GM21367 (cell line): Measurements from ENCODE around the gene ALG14.

Source experiments
- ATAC-seq: cut with Tn5 transposase; IDR thresholded peaks from one replicate; pipeline ENCODE4 v1.9.1; 2021; ENCODE audit not compliant: unreplicated experiment

Gene ALG14

DNA sequence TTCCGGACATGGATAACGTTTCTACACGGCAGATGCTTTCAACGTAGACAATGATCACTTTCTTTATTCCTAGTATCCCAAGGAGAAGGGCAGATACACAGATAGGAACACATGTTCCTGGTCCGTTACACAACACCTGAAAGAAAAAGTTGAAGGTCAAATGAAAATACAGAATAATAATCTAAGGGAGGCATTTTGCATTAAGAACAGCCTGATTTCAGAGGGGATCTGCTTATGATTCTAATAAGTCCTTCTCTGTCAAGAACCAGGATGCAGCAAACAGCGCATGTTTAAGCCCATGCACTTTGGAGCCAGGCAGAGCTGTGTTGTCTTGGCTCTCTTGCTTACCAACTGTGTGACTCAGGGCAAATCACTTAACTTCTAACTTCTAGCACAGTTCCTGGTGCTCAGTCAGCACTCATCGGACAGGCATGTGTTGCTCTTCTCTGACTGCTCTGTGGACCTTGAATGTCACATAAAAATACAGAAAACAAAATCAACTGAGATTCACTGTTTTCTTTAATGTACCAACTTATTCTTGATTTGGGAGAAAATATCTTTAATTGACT lies 89.5 kb downstream of the ALG14 start:
- no peak for ATAC-seq

GRCh38 chr1:94982398-94982797 lies 90.4 kb downstream of the ALG14 start:
- no peak for ATAC-seq

DNA sequence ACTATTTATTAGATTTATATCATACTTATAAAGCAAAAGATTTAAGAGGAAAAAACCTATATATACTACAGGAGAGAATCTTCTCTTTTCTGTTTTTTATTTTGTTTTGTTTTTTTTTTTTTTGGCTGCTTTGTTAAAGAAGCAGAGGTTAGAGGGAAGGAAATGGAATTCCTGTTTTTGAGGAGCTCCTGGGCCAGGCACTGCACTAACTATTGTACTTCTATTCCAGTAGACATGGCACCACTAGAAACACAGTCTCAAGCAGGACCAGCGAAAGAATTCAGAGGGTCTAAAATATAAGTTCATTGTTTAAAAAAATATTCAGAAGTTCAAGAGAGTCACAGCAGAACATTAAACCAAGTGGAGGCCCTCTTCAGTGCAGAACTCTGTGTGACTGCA lies 91.2 kb downstream of the ALG14 start:
- no peak for ATAC-seq

DNA sequence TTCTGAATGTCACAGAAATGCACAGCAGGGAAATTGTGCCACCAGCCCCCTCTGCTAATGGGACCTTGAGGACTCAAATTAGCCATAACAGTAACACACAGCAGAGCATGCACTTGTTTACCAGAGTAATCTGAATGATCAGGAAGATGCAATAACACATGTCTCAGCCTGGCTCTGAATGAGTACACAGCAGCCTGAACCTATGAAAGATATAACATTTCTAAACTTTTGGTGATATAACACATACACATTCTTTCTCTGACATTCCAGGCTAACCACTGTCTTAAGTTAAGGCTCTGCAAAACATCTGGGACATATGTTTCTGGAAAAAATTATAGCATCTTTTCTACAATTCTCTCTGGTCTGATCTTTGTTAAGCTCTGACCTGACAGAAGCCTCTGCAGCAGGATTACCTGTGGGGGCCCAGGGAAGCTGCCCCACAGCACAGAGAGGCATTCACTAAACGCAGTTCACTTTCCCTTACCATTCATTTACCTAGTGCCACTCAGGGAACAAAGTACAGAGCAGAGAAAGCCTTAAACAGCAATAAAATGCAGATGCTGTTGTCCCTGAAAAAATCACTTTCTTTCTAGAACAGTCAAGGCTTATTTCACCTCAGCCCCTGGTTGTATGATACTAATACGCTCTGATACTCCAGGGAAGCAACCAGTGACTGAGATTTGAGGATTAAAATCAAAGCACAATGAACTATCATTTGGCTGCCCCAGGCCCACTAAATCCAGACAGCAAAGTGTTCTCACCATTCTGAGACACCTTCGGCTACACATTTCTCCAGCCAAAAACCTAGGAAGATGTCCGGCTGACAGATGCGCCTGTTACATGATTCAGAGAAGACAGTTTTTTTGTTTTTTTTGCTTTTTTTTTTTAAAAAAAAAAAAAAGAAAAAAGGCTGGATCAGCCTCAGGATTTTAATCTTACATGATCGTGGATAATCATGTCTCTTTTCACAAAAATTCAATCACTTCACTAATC lies 91.9 kb downstream of the ALG14 start:
- ATAC-seq: no peak

- ATAC-seq: no peak
Observed at GRCh38 chr1:94979656-94980581, 92.8 kb downstream of the ALG14 start.

DNA sequence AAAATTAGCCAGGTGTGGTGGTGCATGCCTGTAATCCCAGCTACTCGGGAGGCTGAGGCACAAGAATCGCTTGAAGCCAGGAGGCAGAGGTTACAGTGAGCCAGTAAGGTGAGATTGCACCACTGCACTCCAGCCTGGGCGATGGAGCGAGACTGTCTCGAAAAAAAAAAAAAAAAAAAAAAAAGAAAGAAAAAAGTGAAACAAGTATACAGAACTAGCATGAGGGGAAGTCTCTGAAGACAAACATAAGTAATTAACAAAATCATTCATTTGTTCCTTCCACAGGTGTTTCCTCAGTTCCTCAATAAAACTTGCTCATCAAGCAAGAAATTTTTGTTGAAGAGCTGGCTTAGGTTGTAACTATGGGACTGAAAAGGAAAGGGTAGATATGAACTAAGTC lies 93.6 kb downstream of the ALG14 start:
- ATAC-seq: no peak

DNA sequence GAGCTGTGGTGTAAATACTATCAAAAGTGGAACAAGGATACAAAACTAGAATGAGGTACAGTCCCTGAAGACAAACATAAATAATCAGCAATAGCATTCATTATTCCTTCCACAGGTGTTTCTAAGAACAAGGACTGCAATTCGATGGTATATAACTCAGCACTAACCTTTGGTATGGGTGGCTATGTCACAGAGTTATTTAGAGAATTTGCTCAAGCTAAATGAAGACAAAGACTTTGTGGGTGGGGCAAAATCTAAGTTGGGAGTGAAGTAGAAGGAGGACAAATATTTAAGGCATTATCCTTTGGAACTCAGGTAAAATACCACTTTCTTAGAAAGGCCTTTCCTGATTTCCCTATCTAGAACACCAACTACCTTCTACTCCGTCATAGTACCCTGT lies 94.3 kb downstream of the ALG14 start:
- ATAC-seq: no peak

- ATAC-seq: no peak
Observed at GRCh38 chr1:94976971-94977548, 95.7 kb downstream of the ALG14 start.

GRCh38 chr1:94974824-94975223 lies 97.9 kb downstream of the ALG14 start:
- ATAC-seq: no peak

- ATAC-seq: no peak
Observed at GRCh38 chr1:94974241-94974640, 98.5 kb downstream of the ALG14 start.

- ATAC-seq: no peak
Observed at GRCh38 chr1:94973309-94973922, 99.3 kb downstream of the ALG14 start.

DNA sequence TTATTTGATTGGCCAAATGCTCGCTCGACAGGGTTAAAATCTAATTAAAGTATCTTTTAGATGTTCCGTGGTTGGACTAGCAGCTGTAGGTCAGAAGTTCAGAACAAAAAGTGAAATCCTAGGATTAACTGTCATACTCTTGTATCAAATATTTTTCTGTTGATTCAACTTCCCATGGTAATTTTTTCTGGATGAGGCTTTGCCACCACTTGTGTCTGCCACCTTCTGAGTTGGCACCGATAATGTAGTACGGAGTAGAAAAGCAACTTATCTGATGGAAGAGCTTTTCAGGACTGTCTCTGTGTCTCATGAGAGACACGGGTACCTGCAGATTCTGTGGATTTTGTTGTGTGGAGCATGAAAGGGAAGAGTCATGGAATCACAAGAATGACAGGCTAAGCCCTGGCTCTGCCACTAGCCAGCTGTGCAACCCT lies 101.2 kb downstream of the ALG14 start:
- ATAC-seq: no peak

- no peak for ATAC-seq
Observed at GRCh38 chr1:94970783-94971182, 102.0 kb downstream of the ALG14 start.

DNA sequence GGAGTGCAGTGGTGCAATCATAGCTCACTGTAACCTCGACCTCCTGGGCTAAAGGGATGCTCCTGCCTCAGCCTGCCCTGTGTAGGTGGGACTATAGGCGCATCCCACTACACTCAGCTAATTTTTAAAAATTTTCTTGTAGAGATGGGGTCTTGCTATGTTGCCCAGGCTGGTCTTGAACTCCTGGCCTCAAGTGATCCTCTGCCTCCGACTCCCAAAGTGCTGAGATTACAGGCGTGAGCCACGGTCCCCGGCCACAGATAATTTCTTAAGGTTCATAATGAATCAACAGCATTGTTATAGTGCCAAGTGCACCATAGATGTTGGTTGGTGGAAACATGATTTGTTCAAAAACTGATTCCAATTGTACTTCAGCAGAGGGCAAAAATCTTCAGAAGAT lies 103.6 kb downstream of the ALG14 start:
- no peak for ATAC-seq

GRCh38 chr1:94966033-94966432 lies 106.7 kb downstream of the ALG14 start:
- no peak for ATAC-seq

DNA sequence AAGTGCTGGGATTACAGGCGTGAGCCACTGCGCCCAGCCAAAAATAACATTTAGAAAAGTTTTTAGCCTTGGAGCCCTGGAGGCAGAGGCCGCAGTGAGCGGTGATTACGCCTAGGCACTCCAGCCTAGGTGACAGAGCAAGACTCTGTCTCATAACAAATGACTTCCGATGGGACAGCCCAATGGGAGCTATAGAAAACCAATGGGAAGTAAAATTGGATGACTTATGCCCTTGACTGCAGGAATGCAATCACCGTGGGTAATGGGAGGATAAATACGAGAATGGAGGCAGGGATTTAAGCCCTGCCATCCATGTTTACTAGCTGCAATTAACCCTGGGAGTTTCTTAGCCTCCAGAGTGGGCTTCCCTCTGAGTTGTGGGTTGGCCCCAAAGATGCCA lies 108.9 kb downstream of the ALG14 start:
- ATAC-seq: no peak

GRCh38 chr1:94962409-94963265 lies 110.1 kb downstream of the ALG14 start:
- peak; percentile 95 for ATAC-seq

- ATAC-seq: no peak
Observed at GRCh38 chr1:94961988-94962387, 110.8 kb downstream of the ALG14 start.

- ATAC-seq: no peak
Observed at GRCh38 chr1:94961582-94961981, 111.2 kb downstream of the ALG14 start.

GRCh38 chr1:94958081-94958480 lies 114.7 kb downstream of the ALG14 start:
- ATAC-seq: no peak
